HepG2 (cell line): Measurements from ENCODE around the gene RSBN1L. TPM values are rescaled to one million over a fixed set of nuclear protein-coding genes. Genes with fewer than 3 reads are reported as not detected.

ENCODE experiments used
- ATF5 ChIP-seq: sonication (generic); formaldehyde crosslinking; IDR thresholded peaks from 2 replicates; pipeline ENCODE4 v1.4.0; 2020; ENCODE audit warnings: mild to moderate bottlenecking, low read depth, missing genetic modification reagents
- BCLAF1 ChIP-seq: fragments of 450-650 bp; IDR thresholded peaks from 2 replicates; pipeline ENCODE4 v1.6.1; 2017; ENCODE audit warnings: mild to moderate bottlenecking
- BRD4 ChIP-seq: sonication (generic); formaldehyde crosslinking; IDR thresholded peaks from 2 replicates; pipeline ENCODE4 v1.4.0; 2020; ENCODE audit warnings: missing genetic modification reagents
- CBX5 ChIP-seq: sonication (generic); formaldehyde crosslinking; IDR thresholded peaks from 2 replicates; pipeline ENCODE4 v1.4.0; 2020; ENCODE audit warnings: missing genetic modification reagents, borderline replicate concordance
- EHMT2 ChIP-seq: fragments of 200-600 bp; sonication (generic); IDR thresholded peaks from 2 replicates; pipeline ENCODE4 v1.7.0; 2017; ENCODE audit warnings: antibody characterized with exemption, low read depth, low read length, borderline replicate concordance
- ELF1 ChIP-seq: sonication (generic); formaldehyde crosslinking; IDR thresholded peaks from 2 replicates; pipeline ENCODE4 v1.4.0; 2020; ENCODE audit warnings: missing genetic modification reagents
- ELF4 ChIP-seq: sonication (generic); formaldehyde crosslinking; IDR thresholded peaks from 2 replicates; pipeline ENCODE4 v1.5.0; 2020; ENCODE audit warnings: missing genetic modification reagents, mild to moderate bottlenecking, moderate library complexity, borderline replicate concordance
- ERF ChIP-seq: IDR thresholded peaks from 2 replicates; pipeline ENCODE4 v1.6.1; 2018; ENCODE audit warnings: missing biosample characterization, missing genetic modification reagents
- GZF1 ChIP-seq: sonication (generic); formaldehyde crosslinking; IDR thresholded peaks from 2 replicates; pipeline ENCODE4 v1.5.1; 2020; ENCODE audit warnings: mild to moderate bottlenecking, missing genetic modification reagents
- HES4 ChIP-seq: sonication (generic); formaldehyde crosslinking; IDR thresholded peaks from 2 replicates; pipeline ENCODE4 v1.9.0; 2021; ENCODE audit warnings: mild to moderate bottlenecking, missing genetic modification reagents, borderline replicate concordance
- HNRNPH1 ChIP-seq: fragments of 200-400 bp; formaldehyde crosslinking; optimal IDR thresholded peaks from 2 replicates; pipeline ENCODE3; 2017; ENCODE audit warnings: mild to moderate bottlenecking, low read depth, low read length
- KLF6 ChIP-seq: IDR thresholded peaks from 2 replicates; pipeline ENCODE4 v1.8.0; 2016; ENCODE audit warnings: missing biosample characterization, missing genetic modification reagents
- MYPOP ChIP-seq: sonication (generic); formaldehyde crosslinking; IDR thresholded peaks from 2 replicates; pipeline ENCODE4 v1.8.1; 2023; ENCODE audit warnings: mild to moderate bottlenecking, moderate library complexity, missing genetic modification reagents
- MZF1 ChIP-seq: sonication (generic); formaldehyde crosslinking; IDR thresholded peaks from 2 replicates; pipeline ENCODE4 v1.8.1; 2023; ENCODE audit warnings: mild to moderate bottlenecking, missing genetic modification reagents, borderline replicate concordance
- RCOR2 ChIP-seq: IDR thresholded peaks from 2 replicates; pipeline ENCODE4 v1.6.1; 2016; ENCODE audit warnings: missing biosample characterization, missing genetic modification reagents
- SALL1 ChIP-seq: sonication (generic); formaldehyde crosslinking; IDR thresholded peaks from 2 replicates; pipeline ENCODE4 v1.8.0; 2022; ENCODE audit warnings: mild to moderate bottlenecking, missing genetic modification reagents
- STAG1 ChIP-seq: sonication (generic); formaldehyde crosslinking; IDR thresholded peaks from 2 replicates; pipeline ENCODE4 v1.4.0; 2020; ENCODE audit warnings: missing genetic modification reagents
- STAT5B ChIP-seq: sonication (generic); formaldehyde crosslinking; IDR thresholded peaks from 2 replicates; pipeline ENCODE4 v1.4.0; 2020; ENCODE audit warnings: missing genetic modification reagents
- ZBTB7B ChIP-seq: sonication (generic); formaldehyde crosslinking; IDR thresholded peaks from 2 replicates; pipeline ENCODE4 v1.4.0; 2020; ENCODE audit warnings: missing genetic modification reagents
- ZNF101 ChIP-seq: sonication (generic); formaldehyde crosslinking; IDR thresholded peaks from 2 replicates; pipeline ENCODE4 v1.4.0; 2020; ENCODE audit warnings: mild to moderate bottlenecking, low read depth, missing genetic modification reagents, borderline replicate concordance
- ZNF232 ChIP-seq: sonication (generic); formaldehyde crosslinking; IDR thresholded peaks from 2 replicates; pipeline ENCODE4 v1.4.0; 2020; ENCODE audit warnings: missing genetic modification reagents, borderline replicate concordance
- ZNF331 ChIP-seq: sonication (generic); formaldehyde crosslinking; IDR thresholded peaks from 2 replicates; pipeline ENCODE4 v1.4.0; 2020; ENCODE audit warnings: missing genetic modification reagents
- ZNF605 ChIP-seq: sonication (generic); formaldehyde crosslinking; IDR thresholded peaks from 2 replicates; pipeline ENCODE4 v1.8.0; 2022; ENCODE audit warnings: mild to moderate bottlenecking, missing genetic modification reagents
- ZNF629 ChIP-seq: sonication (generic); formaldehyde crosslinking; conservative IDR thresholded peaks from 2 replicates; pipeline ENCODE4 v1.5.0; 2020; ENCODE audit warnings: missing genetic modification reagents
- ZNF709 ChIP-seq: sonication (generic); formaldehyde crosslinking; IDR thresholded peaks from 2 replicates; pipeline ENCODE4 v1.5.0; 2020; ENCODE audit warnings: mild to moderate bottlenecking, missing genetic modification reagents
- ZNF740 ChIP-seq: sonication (generic); formaldehyde crosslinking; IDR thresholded peaks from 2 replicates; pipeline ENCODE4 v1.4.0; 2020; ENCODE audit warnings: missing genetic modification reagents
- ZSCAN25 ChIP-seq: sonication (generic); formaldehyde crosslinking; IDR thresholded peaks from 2 replicates; pipeline ENCODE4 v1.8.0; 2022; ENCODE audit warnings: mild to moderate bottlenecking, missing genetic modification reagents
- polyA plus RNA-seq, 8 experiments: library from polyadenylated mRNA; depleted of rRNA in 3 of 8; stranded (reverse) in 7 of 8; unstranded in 1 of 8; fragments of >200 nt; fragmentation: Illumina TruSeq in 4 of 8; extraction: Trizol in 4 of 8; gene quantifications; 2 replicates each; pipeline versions ENCODE4 v1.2.1 to v1.2.3, GENCODE V29; 2011 to 2016; ENCODE audit warnings: low read depth in 4 of 8, missing spikeins in 1 of 8, mixed read lengths in 1 of 8; ENCODE audit not compliant: insufficient read depth in 1 of 8
- total RNA-seq, 5 experiments: library from RNA; depleted of rRNA; stranded (reverse); fragments of >200 nt; fragmentation: Illumina TruSeq; extraction: Trizol; gene quantifications; 2 replicates each; pipeline ENCODE4 v1.2.3, GENCODE V29; 2016; ENCODE audit warnings: low read depth in 1 of 5

The RSBN1L gene
- total and polyA plus RNA-seq, 2 of the 13 experiments (the other 11 are each of a cell fraction or from before 2014, with no cell fraction given): 7.7 to 21.3 TPM

- TF ChIP-seq ZBTB7B (CRISPR knock-in tag) (peak; percentile 83; the same call in 1 of the 2 replicates), SALL1 (peak; percentile 62; the same call in 1 of the 2 replicates), ELF4 (CRISPR knock-in tag) (peak; percentile 85; the same call in 1 of the 2 replicates), ZNF629 (CRISPR knock-in tag) (no peak), MYPOP (CRISPR knock-in tag) (peak; percentile 93), CBX5 (peak; percentile 48; the same call in 1 of the 2 replicates), EHMT2 (no peak), BRD4 (CRISPR knock-in tag) (0 out of 2 replicates have a peak, but pooled peaks have one; percentile 14), ELF1 (CRISPR knock-in tag) (peak; percentile 15; the same call in 1 of the 2 replicates), ZSCAN25 (CRISPR knock-in tag) (no peak), HNRNPH1 (no peak), HES4 (CRISPR knock-in tag) (peak; percentile 59; the same call in 1 of the 2 replicates), ZNF740 (CRISPR knock-in tag) (no peak), BCLAF1 (no peak), MZF1 (CRISPR knock-in tag) (no peak), RCOR2 (CRISPR knock-in tag) (peak; percentile 53; the same call in 1 of the 2 replicates), ZNF605 (peak; percentile 88), STAG1 (CRISPR knock-in tag) (no peak), ATF5 (peak; percentile 24; the same call in 1 of the 2 replicates), ZNF232 (CRISPR knock-in tag) (peak; percentile 59; the same call in 1 of the 2 replicates), GZF1 (CRISPR knock-in tag) (no peak), ZNF331 (CRISPR knock-in tag) (peak; percentile 18; the same call in 1 of the 2 replicates), STAT5B (0 out of 2 replicates have a peak, but pooled peaks have one; percentile 13), ZNF101 (CRISPR knock-in tag) (no peak), ERF (CRISPR knock-in tag) (peak; percentile 46; the same call in 1 of the 2 replicates), KLF6 (peak; percentile 17; the same call in 1 of the 2 replicates), ZNF709 (peak; percentile 95)
Observed at GRCh38 chr7:77696057-77696642, at the start of gene RSBN1L (continued).
